Fibroblast of lung (primary cell): ENCODE results near the gene ADARB1. TPM values are rescaled to one million over a fixed set of nuclear protein-coding genes. Genes with fewer than 3 reads are reported as not detected.

Experiments used
- DNase-seq, 2 donors: peaks; one replicate each; pipeline versions ENCODE4 v3.0.0 to v3.0.0-alpha.2; 2010; ENCODE audit warnings: low read depth in 2 of 2
- H2AFZ ChIP-seq: 2 replicates; pipeline ENCODE4 v1.5.1; 2012; ENCODE audit warnings: low read length, control low read depth, inconsistent platforms
- H3K27ac ChIP-seq: 2 replicates; pipeline ENCODE4 v1.5.1; 2011; ENCODE audit warnings: low read length, control low read depth; ENCODE audit not compliant: insufficient read depth
- H3K27me3 ChIP-seq: 2 replicates; pipeline ENCODE4 v1.5.1; 2011; ENCODE audit warnings: mild to moderate bottlenecking, low read length; ENCODE audit not compliant: control insufficient read depth, insufficient read depth
- H3K36me3 ChIP-seq: 2 replicates; pipeline ENCODE4 v1.5.1; 2011; ENCODE audit warnings: low read length; ENCODE audit not compliant: control insufficient read depth, insufficient read depth
- H3K4me1 ChIP-seq: 2 replicates; pipeline ENCODE4 v1.5.1; 2011; ENCODE audit warnings: low read length; ENCODE audit not compliant: control insufficient read depth, insufficient read depth; ENCODE audit errors: extremely low read depth
- H3K4me2 ChIP-seq: 2 replicates; pipeline ENCODE4 v1.5.1; 2011; ENCODE audit warnings: low read length, control low read depth; ENCODE audit not compliant: insufficient read depth; ENCODE audit errors: extremely low read depth
- H3K4me3 ChIP-seq, 4 experiments: fragments of 200-600 bp in 1 of 4; sonication (generic) in 1 of 4; replicated peaks in 1 of 4; 2 replicates each; pipeline ENCODE4 v1.5.1; 2011 to 2016; ENCODE audit warnings: low read length in 4 of 4, low read depth in 3 of 4, mild to moderate bottlenecking in 3 of 4, control low read depth in 2 of 4, inconsistent platforms in 1 of 4, mixed read lengths in 1 of 4; ENCODE audit not compliant: insufficient read depth in 1 of 4; ENCODE audit errors: control extremely low read depth in 1 of 4
- H3K79me2 ChIP-seq: 2 replicates; pipeline ENCODE4 v1.5.1; 2012; ENCODE audit warnings: mild to moderate bottlenecking, low read length, inconsistent platforms; ENCODE audit not compliant: control insufficient read depth, insufficient read depth
- H3K9ac ChIP-seq: 2 replicates; pipeline ENCODE4 v1.5.1; 2011; ENCODE audit warnings: mild to moderate bottlenecking, low read length, control low read depth; ENCODE audit not compliant: insufficient read depth
- H3K9me3 ChIP-seq: 2 replicates; pipeline ENCODE4 v1.5.1; 2012; ENCODE audit warnings: low read depth, low read length; ENCODE audit not compliant: control insufficient read depth, insufficient read depth
- H4K20me1 ChIP-seq: 2 replicates; pipeline ENCODE4 v1.5.1; 2011; ENCODE audit warnings: low read length; ENCODE audit not compliant: control insufficient read depth, insufficient read depth; ENCODE audit errors: extremely low read depth
- EZH2 ChIP-seq: IDR thresholded peaks from 2 replicates; pipeline ENCODE4 v1.5.1; 2012; ENCODE audit warnings: low read length, control low read depth, mild to moderate bottlenecking; ENCODE audit errors: missing control alignments
- polyA plus RNA-seq, 2 donors: library from polyadenylated mRNA; depleted of rRNA in 1 of 2; stranded (reverse) in 1 of 2; unstranded in 1 of 2; fragments of >200 nt; gene quantifications; 2 replicates each; pipeline ENCODE4 v1.2.1, GENCODE V29; 2011 to 2012; ENCODE audit warnings: missing spikeins in 1 of 2
- total RNA-seq: library from RNA; depleted of rRNA; stranded (reverse); fragments of >200 nt; gene quantifications from 2 replicates; pipeline ENCODE4 v1.2.1, GENCODE V29; 2014
- TF ChIP-seq, protein P1 (sequence below), 2 donors: IDR thresholded peaks in 1 of 2; conservative IDR thresholded peaks in 1 of 2; 1 replicate in 1 of 2; 2 replicates in 1 of 2; pipeline ENCODE4 v1.5.1; 2011 to 2012; ENCODE audit warnings: low read length in 2 of 2, control low read depth in 1 of 2, inconsistent platforms in 1 of 2, low read depth in 1 of 2, mild to moderate bottlenecking in 1 of 2

The ADARB1 gene
- total and polyA plus RNA-seq, 2 donors (not counting 1 experiment from before 2014, with no cell fraction given) = 20.2 to 25.3 TPM

DNA sequence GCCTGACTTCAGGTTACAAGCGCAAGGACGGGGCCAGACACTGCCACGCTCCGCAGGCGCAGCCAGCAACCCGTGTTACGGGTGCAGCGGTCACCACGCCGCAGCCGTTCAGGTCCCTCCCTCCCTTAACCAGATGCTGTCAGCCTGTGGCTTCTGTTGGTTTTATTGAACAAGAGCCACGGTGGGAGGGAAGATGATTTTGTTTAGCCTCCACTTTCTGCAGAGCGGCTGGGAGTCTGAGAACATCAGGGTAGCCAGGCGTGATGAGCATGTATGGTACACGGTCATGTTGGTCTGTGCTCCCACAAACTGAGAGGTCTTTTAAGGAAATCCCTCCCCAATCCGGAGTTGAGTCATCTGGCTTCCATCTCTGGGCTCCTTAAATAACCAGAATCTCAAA is 18.5 kb upstream of the ADARB1 start:
- peak overlapping the region; percentile 48 for H3K4me2 ChIP-seq
- DNase-seq = peak; percentile 23 to 41

GRCh38 chr21:45056296-45056904 is 18.0 kb upstream of the ADARB1 start:
- Histone ChIP-seq H3K4me3 (no peak overlapping the region), H3K27ac (no peak overlapping the region), H3K36me3 (no peaks in the 10 kb centered on the region), H4K20me1 (no peaks in the 10 kb centered on the region), H3K4me2 (no peak overlapping the region), H3K79me2 (no peaks in the 10 kb centered on the region), H3K9ac (no peak overlapping the region), H3K9me3 (no peaks in the 10 kb centered on the region), H3K4me1 (no peaks in the 10 kb centered on the region), H2AFZ (no peak overlapping the region), H3K27me3 (peaks cover 6% of the 10 kb centered on the region)
- TF ChIP-seq, protein P1, sequence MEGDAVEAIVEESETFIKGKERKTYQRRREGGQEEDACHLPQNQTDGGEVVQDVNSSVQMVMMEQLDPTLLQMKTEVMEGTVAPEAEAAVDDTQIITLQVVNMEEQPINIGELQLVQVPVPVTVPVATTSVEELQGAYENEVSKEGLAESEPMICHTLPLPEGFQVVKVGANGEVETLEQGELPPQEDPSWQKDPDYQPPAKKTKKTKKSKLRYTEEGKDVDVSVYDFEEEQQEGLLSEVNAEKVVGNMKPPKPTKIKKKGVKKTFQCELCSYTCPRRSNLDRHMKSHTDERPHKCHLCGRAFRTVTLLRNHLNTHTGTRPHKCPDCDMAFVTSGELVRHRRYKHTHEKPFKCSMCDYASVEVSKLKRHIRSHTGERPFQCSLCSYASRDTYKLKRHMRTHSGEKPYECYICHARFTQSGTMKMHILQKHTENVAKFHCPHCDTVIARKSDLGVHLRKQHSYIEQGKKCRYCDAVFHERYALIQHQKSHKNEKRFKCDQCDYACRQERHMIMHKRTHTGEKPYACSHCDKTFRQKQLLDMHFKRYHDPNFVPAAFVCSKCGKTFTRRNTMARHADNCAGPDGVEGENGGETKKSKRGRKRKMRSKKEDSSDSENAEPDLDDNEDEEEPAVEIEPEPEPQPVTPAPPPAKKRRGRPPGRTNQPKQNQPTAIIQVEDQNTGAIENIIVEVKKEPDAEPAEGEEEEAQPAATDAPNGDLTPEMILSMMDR (conservative IDR thresholded peaks at IDR 0.05 in 1 of 2, IDR thresholded peaks at IDR 0.05 in 1 of 2; ENCODE audit: low read depth in 1 of 2, low read length in 2 of 2) = no peak
- no peak for TF ChIP-seq EZH2
- DNase-seq = no peak

More for the DNA sequence above, 18.5 kb upstream of the ADARB1 start:
- no peaks in the 10 kb centered on the region for H3K36me3 ChIP-seq
- H3K79me2 ChIP-seq = no peaks in the 10 kb centered on the region
- no peak overlapping the region for H2AFZ ChIP-seq
- no peak overlapping the region for H3K9ac ChIP-seq
- no peaks in the 10 kb centered on the region for H3K4me1 ChIP-seq
- TF ChIP-seq, protein P1 (conservative IDR thresholded peaks at IDR 0.05 in 1 of 2, IDR thresholded peaks at IDR 0.05 in 1 of 2; ENCODE audit: low read depth in 1 of 2, low read length in 2 of 2) = no peak
- TF ChIP-seq EZH2 = no peak
- no peak overlapping the region for H3K4me3 ChIP-seq
- H3K27me3 ChIP-seq = peaks cover 4% of the 10 kb centered on the region
- no peaks in the 10 kb centered on the region for H3K9me3 ChIP-seq
- H4K20me1 ChIP-seq = no peaks in the 10 kb centered on the region
- H3K27ac ChIP-seq = no peak overlapping the region

DNA sequence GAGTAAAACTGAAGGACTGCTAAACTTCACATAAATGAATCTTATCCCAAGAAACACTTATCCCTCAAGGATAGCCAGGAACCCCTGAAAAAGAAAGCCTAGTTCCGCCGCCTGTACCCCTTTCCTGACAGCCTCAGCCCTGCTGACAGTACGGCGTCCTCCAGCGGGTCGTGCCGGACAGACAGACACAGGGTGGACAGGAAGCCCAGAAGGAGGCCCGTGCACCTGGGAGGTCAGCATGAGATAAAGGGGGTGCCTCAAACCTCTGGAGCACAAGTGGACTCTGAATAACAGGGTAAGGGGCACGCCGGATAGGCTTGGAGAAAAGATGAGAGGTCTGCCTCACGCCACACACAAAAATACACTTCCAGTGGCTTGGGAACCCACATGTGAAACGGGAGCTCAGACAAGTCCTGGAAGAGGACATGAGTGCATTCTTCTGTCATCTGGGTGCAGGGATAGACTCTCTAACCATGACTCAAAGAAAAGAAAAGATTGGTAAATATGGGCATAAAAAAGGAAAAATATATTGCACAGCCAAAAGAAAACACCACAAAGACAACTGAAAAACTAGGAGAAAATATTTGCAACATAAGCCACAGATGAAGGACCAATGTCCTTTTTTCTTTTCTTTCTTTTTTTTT is 17.3 kb upstream of the ADARB1 start:
- Histone ChIP-seq H3K4me1 (no peaks in the 10 kb centered on the region), H2AFZ (no peak overlapping the region), H3K4me2 (no peak overlapping the region), H3K36me3 (no peaks in the 10 kb centered on the region), H3K79me2 (no peaks in the 10 kb centered on the region), H3K9ac (no peak overlapping the region), H4K20me1 (no peaks in the 10 kb centered on the region), H3K27ac (no peak overlapping the region), H3K27me3 (peaks cover 6% of the 10 kb centered on the region), H3K9me3 (no peaks in the 10 kb centered on the region), H3K4me3 (no peak overlapping the region)
- no peak for DNase-seq
- TF ChIP-seq EZH2 = no peak
- TF ChIP-seq, protein P1 (conservative IDR thresholded peaks at IDR 0.05 in 1 of 2, IDR thresholded peaks at IDR 0.05 in 1 of 2; ENCODE audit: low read depth in 1 of 2, low read length in 2 of 2) = no peak
